GM19395 (cell line): ENCODE data around the gene CTU2.

Experiments
- ATAC-seq: cut with Tn5 transposase; IDR thresholded peaks from one replicate; pipeline ENCODE4 v1.9.1; 2021; ENCODE audit warnings: mild to moderate bottlenecking, moderate library complexity; ENCODE audit not compliant: unreplicated experiment

CTU2 gene

GRCh38 chr16:88681084-88681680, 25.1 kb upstream of the CTU2 start:
- ATAC-seq = no peak

- peak; percentile 79 for ATAC-seq
Measured at GRCh38 chr16:88681709-88682451, 24.4 kb upstream of the CTU2 start.

GRCh38 chr16:88684569-88685155, 21.6 kb upstream of the CTU2 start:
- no peak for ATAC-seq

GRCh38 chr16:88685156-88686061, 20.9 kb upstream of the CTU2 start:
- no peak for ATAC-seq

GRCh38 chr16:88686062-88686438, 20.3 kb upstream of the CTU2 start:
- ATAC-seq = no peak

GRCh38 chr16:88686439-88687253, 19.7 kb upstream of the CTU2 start, which contains the start of gene SNAI3:
Gene SNAI3, minus strand, starts transcription at chr16:88686507. Its CDS starts 101 bp downstream, at chr16:88686406.
- ATAC-seq = peak; percentile 58

GRCh38 chr16:88687254-88687576, 19.1 kb upstream of the CTU2 start:
- ATAC-seq = no peak

- ATAC-seq = no peak
Measured at GRCh38 chr16:88687676-88688012, 18.7 kb upstream of the CTU2 start.

- ATAC-seq = no peak
Measured at GRCh38 chr16:88688013-88688778, 18.1 kb upstream of the CTU2 start.

GRCh38 chr16:88690341-88691128, 15.8 kb upstream of the CTU2 start:
- ATAC-seq = no peak

GRCh38 chr16:88691129-88691813, 15.0 kb upstream of the CTU2 start:
- no peak for ATAC-seq

- ATAC-seq = no peak
Measured at GRCh38 chr16:88691924-88692560, 14.3 kb upstream of the CTU2 start.

GRCh38 chr16:88692861-88693260, 13.4 kb upstream of the CTU2 start:
- no peak for ATAC-seq

GRCh38 chr16:88693420-88694177, 12.7 kb upstream of the CTU2 start:
- no peak for ATAC-seq

- no peak for ATAC-seq
Measured at GRCh38 chr16:88694221-88695087, 11.8 kb upstream of the CTU2 start.

GRCh38 chr16:88695218-88695617, 11.1 kb upstream of the CTU2 start:
- ATAC-seq = no peak
